Stimulated activated CD4-positive, alpha-beta T cell treated with anti-CD3 and anti-CD28 coated beads, TNF-alpha, amount 100 ng/mL, for 48 hours (primary cell): ENCODE data around the gene GALNT10.

Experiments
- DNase-seq, 3 donors: peaks; one replicate each; pipeline ENCODE4 v3.0.0-alpha.2; 2020; ENCODE audit warnings: low read depth in 3 of 3

Gene GALNT10

GRCh38 chr5:154267516-154267915 is 77.0 kb downstream of the GALNT10 start:
- no peak for DNase-seq

DNA sequence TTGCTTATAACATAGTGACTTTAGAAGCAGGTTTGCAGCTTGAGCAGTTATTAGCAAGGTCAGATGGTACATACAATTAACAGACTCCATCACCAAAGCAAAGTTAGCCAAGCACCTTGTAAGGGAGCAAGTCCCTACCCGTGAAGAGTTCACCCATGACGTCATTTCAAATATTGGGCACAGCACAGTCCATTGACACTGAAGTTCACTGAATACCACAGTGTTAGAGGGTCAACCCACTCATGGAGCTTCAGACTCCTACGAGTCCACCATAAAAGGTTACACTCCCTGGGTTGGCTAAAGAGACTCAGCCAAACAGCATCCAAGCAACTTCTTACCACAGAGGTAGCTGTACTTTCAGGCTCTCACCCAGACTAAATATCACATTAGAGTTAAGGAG is 77.5 kb downstream of the GALNT10 start:
- DNase-seq = no peak

- no peak for DNase-seq
Observed at GRCh38 chr5:154269414-154269813, 78.9 kb downstream of the GALNT10 start.

DNA sequence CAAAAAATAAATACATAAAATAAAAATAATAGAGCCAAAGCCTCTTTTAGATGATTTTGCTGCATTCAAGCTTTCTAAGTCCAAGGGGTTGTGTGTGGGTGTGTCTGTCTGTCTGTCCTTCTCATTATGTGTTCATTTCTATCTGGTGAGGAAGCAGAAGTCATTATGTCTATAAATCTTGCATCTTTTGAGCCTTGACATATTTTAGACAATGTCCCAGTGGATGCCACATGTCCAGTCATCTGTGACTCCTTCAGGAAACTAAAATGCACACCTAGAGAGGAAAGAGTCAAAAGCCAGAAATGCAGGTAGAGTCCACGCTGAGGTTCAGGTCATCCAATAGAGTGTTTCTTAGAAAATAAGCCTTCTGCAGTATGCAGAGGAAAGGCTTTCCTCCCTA is 80.9 kb downstream of the GALNT10 start:
- DNase-seq = no peak

GRCh38 chr5:154271936-154272514 is 81.5 kb downstream of the GALNT10 start:
- no peak for DNase-seq

GRCh38 chr5:154273028-154273617 is 82.6 kb downstream of the GALNT10 start:
- DNase-seq = no peak

- DNase-seq = no peak
Observed at GRCh38 chr5:154273963-154274827, 83.7 kb downstream of the GALNT10 start.

- DNase-seq = no peak
Observed at GRCh38 chr5:154274828-154275185, 84.3 kb downstream of the GALNT10 start.

DNA sequence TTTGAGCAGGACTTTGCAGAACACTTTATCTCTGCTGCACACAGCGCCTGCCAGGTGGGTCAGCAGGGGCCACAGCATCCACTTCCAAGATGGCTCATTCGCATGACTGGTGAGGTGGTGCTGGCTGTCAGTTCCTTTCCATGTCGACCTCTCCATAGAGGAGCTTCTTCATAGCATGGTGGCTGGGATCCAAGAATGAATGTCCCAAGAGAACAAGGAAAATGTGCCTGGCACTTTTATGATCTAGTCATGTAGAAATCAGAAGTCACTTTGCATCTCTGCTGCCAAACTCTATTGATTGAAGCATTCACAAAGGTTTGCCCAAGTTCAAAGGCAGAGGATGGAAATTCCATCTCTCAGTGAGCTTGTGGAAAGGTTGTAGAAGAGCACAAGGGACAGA is 85.0 kb downstream of the GALNT10 start:
- DNase-seq = no peak

DNA sequence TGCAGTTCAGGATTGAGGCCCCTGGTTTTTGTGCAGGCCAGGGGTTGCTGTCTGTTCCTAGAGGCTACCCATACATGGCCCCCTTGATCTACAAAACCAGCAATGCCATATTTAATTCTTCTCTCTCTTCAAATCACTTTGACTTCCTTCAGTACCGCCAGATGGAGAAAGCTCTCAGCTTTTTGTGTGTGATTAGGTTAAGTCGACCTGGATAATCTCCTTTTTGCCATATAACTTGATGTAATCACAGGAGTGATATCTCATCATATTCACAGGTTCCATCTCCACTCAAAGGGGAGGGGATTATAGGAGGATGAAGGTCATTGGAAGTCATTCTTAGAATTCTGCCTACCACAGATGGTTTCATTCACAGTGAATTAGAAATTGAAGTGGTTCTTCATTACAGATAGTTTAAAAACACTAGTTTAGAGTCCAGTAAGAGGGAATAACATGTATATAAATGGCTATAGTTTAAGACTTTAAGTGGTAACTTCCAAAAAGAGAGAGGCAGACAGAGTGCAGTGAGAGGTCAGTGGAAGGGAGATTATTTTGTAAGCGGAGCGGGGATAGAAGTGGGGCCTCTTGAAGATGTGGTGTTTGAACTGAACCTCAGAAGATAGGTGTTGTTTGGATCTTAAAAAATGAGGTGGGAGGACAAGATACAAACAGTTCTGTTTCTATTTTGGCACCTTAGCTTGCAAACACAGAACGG is 85.9 kb downstream of the GALNT10 start:
- DNase-seq = no peak

GRCh38 chr5:154276973-154277331 is 86.4 kb downstream of the GALNT10 start:
- no peak for DNase-seq

DNA sequence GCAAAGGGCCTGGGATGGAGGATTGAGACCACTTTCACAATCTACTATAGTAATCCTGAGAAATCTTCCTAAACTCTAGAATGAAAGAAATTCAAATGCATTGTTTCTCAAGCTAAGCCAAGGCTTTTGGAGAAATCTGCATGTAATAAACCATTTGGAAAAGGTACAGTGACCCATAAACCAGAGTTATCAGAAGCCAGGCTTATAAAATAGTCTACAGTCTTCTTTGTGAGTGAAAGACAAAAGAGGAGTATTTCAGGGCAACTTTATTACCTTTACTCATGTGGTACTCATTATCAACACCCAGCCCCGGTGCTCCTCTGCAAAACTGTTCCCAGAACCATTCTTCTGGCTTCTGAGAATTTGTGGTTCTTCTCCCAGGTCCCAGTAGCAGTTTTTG is 87.0 kb downstream of the GALNT10 start:
- DNase-seq = no peak

DNA sequence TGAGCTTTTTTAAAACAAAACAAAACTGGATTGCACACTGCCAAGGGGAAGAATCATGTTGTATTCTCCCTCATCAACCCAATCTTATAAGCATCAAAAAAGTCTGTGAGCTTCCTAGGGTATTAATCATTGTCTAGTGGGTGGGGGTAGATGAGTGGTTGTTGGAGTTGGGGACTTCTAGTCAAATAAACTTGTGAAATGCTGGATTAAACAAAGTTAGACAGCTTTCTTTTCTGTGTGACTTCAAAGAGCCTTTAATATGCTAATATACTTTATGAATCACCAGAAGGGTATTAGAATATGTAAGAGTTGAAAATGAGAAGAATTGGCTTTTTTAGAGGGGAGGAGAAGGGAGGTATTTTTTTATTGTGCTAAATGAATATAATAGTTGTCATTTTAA is 87.7 kb downstream of the GALNT10 start:
- no peak for DNase-seq

DNA sequence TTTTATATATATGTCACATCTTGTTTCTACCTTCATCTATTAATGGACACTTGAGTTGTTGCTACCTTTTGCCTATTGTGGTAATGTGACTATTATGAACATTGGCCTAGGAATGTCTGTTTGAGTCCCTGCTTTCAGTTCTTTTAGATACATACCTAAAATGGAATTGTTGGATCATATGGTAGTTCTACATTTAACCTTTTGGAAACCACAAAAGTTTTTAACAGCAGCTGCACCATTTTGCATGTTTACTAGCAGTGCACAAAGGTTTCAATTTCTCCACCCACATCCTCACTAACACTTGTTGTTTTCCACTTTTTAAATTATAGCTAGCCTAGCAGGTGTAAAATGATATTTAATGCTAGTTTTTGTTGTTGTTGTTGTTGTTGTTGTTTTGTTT is 88.4 kb downstream of the GALNT10 start:
- no peak for DNase-seq

DNA sequence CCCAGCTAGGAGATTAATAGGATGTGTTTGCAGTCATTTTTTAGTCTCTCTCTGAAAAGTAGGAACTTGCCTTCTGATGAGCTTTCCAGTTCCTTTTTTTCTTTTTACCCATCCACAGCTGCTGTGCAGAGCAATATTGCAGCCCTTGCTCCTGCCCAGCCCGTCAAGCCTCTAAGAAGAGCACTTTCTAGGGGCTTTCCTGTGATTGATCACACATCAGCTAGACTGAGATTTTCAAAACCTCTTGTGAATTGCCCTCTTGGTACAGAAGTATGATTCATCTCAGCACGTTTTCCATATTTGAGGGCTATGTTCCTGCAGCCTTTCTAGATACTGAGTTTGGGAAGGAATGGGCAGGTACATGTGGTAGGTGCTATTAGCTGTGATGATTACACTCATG is 93.9 kb downstream of the GALNT10 start:
- no peak for DNase-seq

- DNase-seq = no peak
Observed at GRCh38 chr5:154285661-154286408, 95.3 kb downstream of the GALNT10 start.

GRCh38 chr5:154286557-154286956 is 96.0 kb downstream of the GALNT10 start:
- DNase-seq = no peak

DNA sequence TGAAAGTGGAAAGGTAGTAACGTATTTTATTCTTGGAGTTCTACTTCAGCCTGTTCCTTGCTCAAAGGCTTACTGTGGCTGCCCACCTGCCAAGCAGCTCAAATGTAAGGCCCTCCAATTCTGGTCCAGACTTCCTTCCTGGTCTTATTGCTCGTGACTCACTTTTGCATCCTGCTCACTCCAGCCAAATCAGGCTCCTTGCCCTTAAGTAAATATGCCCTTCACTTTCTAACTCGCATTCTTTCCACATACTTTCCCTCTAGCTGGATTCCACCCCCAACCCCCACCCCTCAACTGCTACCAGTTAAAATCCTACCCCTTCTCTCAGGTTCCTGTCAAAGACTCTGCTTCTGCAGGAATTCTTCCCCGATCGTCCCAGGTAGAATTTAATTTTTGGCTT is 96.6 kb downstream of the GALNT10 start:
- no peak for DNase-seq

DNA sequence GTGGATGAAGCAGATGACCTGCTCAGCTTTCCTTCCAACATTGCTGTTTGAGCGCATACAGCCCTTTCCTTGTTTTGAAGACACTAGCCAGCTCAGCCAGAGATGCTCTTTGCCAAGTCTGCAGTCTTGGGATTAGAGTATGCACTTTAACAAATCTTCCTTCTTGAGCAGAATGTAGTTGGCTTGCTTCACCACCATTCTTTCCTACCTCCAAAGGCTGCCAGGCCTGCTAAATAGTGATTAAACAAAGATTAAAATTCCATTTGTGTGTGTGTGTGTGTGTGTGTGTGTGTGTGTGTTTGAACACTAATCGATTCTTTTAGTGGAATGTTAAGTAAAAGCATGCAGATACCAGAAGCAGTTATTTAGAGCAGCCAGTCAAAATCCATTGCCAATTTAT is 97.6 kb downstream of the GALNT10 start:
- DNase-seq = no peak

- no peak for DNase-seq
Observed at GRCh38 chr5:154291917-154292316, 101.4 kb downstream of the GALNT10 start.

DNA sequence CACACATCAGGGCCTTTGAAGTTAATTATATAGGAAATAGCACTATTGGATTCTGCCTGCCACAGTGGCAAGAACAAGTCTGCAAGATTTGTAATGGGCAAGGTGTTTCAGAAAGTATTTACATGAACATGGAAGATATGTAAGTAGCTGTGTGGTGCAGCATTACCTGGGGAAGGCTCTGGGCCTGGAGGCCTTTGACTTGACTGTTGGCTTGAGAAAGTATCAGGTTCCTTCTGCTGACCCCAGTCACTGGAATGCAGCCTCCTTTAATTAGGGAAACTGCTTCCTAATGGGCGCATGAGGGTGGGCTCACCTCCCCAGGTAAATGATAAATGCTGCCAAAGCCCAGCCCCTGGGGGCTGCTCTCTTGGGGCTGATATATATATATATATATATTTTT is 102.7 kb downstream of the GALNT10 start:
- DNase-seq = no peak

DNA sequence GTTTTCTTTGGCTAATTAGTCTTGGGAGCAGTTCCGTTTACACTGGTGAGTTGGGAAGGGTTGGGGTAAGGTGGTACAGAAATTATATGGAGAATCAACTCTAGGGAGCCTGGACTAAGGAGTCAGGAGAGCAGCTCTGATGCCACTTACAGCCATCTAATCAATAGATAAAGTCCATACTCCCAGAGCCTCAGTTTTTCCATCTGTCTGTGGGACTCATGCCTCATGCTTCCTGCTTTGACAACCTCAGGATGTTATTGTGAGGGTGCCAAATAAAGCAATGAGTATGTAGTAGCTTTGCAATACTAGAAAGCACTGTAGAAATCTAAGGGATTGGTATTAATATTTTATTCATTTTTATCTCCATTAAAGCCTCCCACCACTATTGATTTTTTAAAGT is 105.0 kb downstream of the GALNT10 start:
- DNase-seq = no peak
